Measurements from ENCODE around the gene OTUD7B.

The OTUD7B gene

DNA sequence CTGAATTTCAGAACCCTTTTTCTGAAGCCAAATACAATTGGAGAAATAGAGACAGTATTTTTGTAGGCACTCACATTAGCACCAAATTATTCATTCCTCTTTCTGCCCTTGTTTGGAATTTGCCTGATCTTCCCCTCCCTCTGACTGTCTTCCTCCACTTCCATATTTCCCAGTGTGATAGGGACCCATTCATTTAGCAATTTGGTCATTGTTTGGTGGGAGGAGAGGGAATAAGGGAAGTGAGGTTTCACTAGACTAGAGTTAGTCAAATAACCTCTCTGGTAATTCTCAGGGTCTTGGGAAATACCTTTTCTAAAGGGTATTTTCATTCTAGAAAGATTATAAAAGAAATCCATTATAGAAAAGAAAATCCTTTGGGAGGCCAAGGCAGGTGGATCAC is 42.9 kb downstream of the OTUD7B start:
- no peak for TF ChIP-seq CEBPB (IDR thresholded peaks at IDR 0.05)
- no peak for TF ChIP-seq REST (IDR thresholded peaks at IDR 0.05; ENCODE audit: low read depth)
- no peak for TF ChIP-seq USF1 (IDR thresholded peaks at IDR 0.05)
- TF ChIP-seq YY1 (IDR thresholded peaks at IDR 0.05; ENCODE audit: low read depth): no peak
- TF ChIP-seq ZBTB7A (IDR thresholded peaks at IDR 0.05; ENCODE audit: low read depth): no peak
- no peak for TF ChIP-seq EP300 (IDR thresholded peaks at IDR 0.05; ENCODE audit: borderline replicate concordance)
- TF ChIP-seq RAD21 (IDR thresholded peaks at IDR 0.05; ENCODE audit: low read depth): no peak
- no peak for TF ChIP-seq CREB1 (IDR thresholded peaks at IDR 0.05; ENCODE audit: low read depth)
- TF ChIP-seq EGR1 (IDR thresholded peaks at IDR 0.05): no peak
- TF ChIP-seq TAF1 (IDR thresholded peaks at IDR 0.05; ENCODE audit: low read depth): no peak
- TF ChIP-seq TEAD4 (IDR thresholded peaks at IDR 0.05): no peak
- no peak for TF ChIP-seq FOXM1 (IDR thresholded peaks at IDR 0.05; ENCODE audit: borderline replicate concordance, low read depth)
- TF ChIP-seq TCF12 (IDR thresholded peaks at IDR 0.05; ENCODE audit: low read depth): no peak
- no peak for TF ChIP-seq NFIC (IDR thresholded peaks at IDR 0.05)
- TF ChIP-seq MAX (IDR thresholded peaks at IDR 0.05): no peak

GRCh38 chr1:149967041-149967440 is 43.5 kb downstream of the OTUD7B start:
- TF ChIP-seq CEBPB (IDR thresholded peaks at IDR 0.05): no peak
- no peak for TF ChIP-seq USF1 (IDR thresholded peaks at IDR 0.05)
- no peak for TF ChIP-seq TCF12 (IDR thresholded peaks at IDR 0.05; ENCODE audit: low read depth)
- TF ChIP-seq TEAD4 (IDR thresholded peaks at IDR 0.05): no peak
- TF ChIP-seq EGR1 (IDR thresholded peaks at IDR 0.05): no peak
- TF ChIP-seq MAX (IDR thresholded peaks at IDR 0.05): no peak
- TF ChIP-seq ZBTB7A (IDR thresholded peaks at IDR 0.05; ENCODE audit: low read depth): no peak
- no peak for TF ChIP-seq FOXM1 (IDR thresholded peaks at IDR 0.05; ENCODE audit: borderline replicate concordance, low read depth)
- TF ChIP-seq NFIC (IDR thresholded peaks at IDR 0.05): no peak
- no peak for TF ChIP-seq EP300 (IDR thresholded peaks at IDR 0.05; ENCODE audit: borderline replicate concordance)
- TF ChIP-seq REST (IDR thresholded peaks at IDR 0.05; ENCODE audit: low read depth): no peak
- TF ChIP-seq CREB1 (IDR thresholded peaks at IDR 0.05; ENCODE audit: low read depth): no peak

DNA sequence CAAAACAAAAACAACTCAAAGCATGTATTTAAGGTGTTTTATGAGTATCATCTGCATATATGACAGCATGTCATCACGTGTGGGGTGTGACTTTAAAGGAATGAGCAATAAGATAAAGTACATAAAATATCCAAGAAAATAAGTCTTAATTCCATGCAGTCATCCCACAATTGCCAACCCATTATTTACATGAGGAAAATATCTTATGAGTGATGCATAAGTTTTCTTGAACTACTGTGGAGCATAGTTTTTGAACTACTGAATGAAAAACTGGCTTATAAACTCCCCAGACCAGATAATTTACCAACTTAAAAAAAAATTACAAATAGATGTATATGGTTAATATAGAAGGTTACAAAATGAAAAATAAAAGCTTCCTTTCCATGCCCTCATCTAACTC is 44.1 kb downstream of the OTUD7B start:
- TF ChIP-seq RAD21 (IDR thresholded peaks at IDR 0.05; ENCODE audit: low read depth) (no peak), TAF1 (IDR thresholded peaks at IDR 0.05; ENCODE audit: low read depth) (no peak), MAX (IDR thresholded peaks at IDR 0.05) (no peak), TCF12 (IDR thresholded peaks at IDR 0.05; ENCODE audit: low read depth) (no peak), ZBTB7A (IDR thresholded peaks at IDR 0.05; ENCODE audit: low read depth) (no peak), NFIC (IDR thresholded peaks at IDR 0.05) (no peak), CEBPB (IDR thresholded peaks at IDR 0.05) (no peak), FOXM1 (IDR thresholded peaks at IDR 0.05; ENCODE audit: borderline replicate concordance, low read depth) (no peak), REST (IDR thresholded peaks at IDR 0.05; ENCODE audit: low read depth) (no peak), EGR1 (IDR thresholded peaks at IDR 0.05) (no peak), CREB1 (IDR thresholded peaks at IDR 0.05; ENCODE audit: low read depth) (no peak), YY1 (IDR thresholded peaks at IDR 0.05; ENCODE audit: low read depth) (no peak)

DNA sequence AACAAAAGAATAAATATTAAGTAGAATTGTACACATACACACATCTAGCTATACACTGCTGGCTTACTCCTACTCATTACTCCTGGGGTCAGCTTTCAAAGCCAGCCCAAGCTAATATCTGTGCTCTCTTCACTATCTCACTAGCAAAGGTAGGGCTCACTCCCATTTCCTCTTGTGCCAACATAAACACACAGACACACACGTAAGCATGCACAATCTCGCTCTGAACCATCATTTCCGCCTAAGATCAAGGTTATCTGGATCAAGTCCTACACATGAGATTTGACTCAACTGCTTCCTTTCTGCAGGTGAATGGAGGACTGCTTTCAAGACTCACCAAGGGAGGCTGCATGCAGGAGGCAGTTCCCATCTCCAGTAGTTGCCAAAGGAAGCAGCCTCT is 45.1 kb downstream of the OTUD7B start:
- TF ChIP-seq TCF12 (IDR thresholded peaks at IDR 0.05; ENCODE audit: low read depth) (no peak), TAF1 (IDR thresholded peaks at IDR 0.05; ENCODE audit: low read depth) (no peak), ZBTB7A (IDR thresholded peaks at IDR 0.05; ENCODE audit: low read depth) (no peak), FOXM1 (IDR thresholded peaks at IDR 0.05; ENCODE audit: borderline replicate concordance, low read depth) (no peak), NFIC (IDR thresholded peaks at IDR 0.05) (no peak), YY1 (IDR thresholded peaks at IDR 0.05; ENCODE audit: low read depth) (no peak), RAD21 (IDR thresholded peaks at IDR 0.05; ENCODE audit: low read depth) (no peak), USF1 (IDR thresholded peaks at IDR 0.05) (no peak), TEAD4 (IDR thresholded peaks at IDR 0.05) (no peak), EP300 (IDR thresholded peaks at IDR 0.05; ENCODE audit: borderline replicate concordance) (no peak), CEBPB (IDR thresholded peaks at IDR 0.05) (no peak), CREB1 (IDR thresholded peaks at IDR 0.05; ENCODE audit: low read depth) (no peak), MAX (IDR thresholded peaks at IDR 0.05) (no peak), REST (IDR thresholded peaks at IDR 0.05; ENCODE audit: low read depth) (no peak), EGR1 (IDR thresholded peaks at IDR 0.05) (no peak)

All from Ishikawa (cell line).